ENCODE data around the gene GPHA2.

The GPHA2 gene

DNA sequence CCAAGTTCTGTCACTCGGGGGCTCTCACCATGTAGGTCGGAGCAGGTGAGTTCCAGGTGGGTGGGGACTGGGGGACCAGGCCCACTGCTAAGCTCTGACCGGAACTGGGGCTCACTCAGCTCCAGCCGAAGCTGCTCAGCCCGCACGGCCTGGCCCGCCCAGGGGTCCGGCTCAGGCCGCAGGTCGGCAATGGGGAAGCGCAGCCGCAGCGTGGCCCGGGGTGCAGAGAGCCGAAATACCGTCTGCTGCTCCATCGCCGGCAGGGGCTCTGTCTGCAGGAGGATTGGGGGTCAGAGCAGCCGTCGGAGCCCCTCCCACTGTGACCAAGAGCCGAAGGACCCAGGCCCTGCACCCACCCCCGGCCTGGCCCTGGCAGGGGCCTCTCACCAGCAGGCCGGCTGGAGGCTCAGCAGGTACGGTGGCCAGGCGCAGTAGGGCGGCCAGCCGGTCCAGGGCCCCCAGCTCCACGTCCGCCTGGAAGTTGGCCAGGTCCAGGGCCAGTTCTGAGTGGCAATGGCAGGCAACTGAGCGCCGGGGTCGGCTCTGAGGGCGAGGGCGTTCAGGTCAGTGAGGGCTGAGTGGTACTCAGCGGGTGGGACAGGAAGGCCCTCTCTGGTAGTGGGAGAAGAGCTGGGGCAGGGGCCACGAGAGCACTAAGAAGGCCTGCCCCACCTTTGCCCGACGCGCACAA lies 25.9 kb downstream of the GPHA2 start:
- DNase-seq, result no peak

DNA sequence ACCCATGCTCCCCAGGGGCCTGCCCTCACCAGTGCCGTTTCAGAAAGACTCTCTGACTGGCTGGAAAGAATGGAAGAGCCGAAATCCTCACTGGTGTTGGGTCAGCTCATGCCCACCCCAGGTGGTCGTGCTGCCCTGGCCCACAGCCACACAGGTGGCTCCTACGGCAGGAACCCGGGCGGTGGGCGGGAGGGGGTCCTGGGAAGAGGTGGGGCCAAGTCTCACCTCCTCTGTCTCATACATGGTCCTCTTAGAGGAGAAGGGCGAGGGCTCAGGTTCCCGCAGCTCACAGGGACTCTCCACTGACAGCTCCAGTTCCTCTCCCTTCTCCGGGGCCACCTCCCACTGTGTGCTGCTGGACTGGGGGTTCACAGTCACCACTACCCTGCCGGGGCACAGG lies 26.9 kb downstream of the GPHA2 start:
- DNase-seq, result no peak

DNA sequence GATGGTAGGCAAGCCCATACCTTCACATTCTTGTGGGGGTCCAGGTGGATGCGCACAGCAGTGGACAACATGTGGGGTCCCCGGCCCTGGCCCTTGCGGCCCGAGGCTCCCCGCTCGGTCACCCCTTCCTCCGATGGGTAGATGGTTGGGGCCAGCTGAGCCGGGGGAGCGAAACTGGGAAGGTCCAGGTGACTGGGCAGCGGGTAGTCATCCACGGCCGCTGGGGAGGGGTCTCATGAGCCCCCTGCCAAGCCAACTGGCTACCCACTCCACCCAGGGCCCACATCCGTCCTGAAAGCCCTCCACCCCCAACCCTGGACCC lies 29.4 kb downstream of the GPHA2 start:
- DNase-seq, result no peak

DNA sequence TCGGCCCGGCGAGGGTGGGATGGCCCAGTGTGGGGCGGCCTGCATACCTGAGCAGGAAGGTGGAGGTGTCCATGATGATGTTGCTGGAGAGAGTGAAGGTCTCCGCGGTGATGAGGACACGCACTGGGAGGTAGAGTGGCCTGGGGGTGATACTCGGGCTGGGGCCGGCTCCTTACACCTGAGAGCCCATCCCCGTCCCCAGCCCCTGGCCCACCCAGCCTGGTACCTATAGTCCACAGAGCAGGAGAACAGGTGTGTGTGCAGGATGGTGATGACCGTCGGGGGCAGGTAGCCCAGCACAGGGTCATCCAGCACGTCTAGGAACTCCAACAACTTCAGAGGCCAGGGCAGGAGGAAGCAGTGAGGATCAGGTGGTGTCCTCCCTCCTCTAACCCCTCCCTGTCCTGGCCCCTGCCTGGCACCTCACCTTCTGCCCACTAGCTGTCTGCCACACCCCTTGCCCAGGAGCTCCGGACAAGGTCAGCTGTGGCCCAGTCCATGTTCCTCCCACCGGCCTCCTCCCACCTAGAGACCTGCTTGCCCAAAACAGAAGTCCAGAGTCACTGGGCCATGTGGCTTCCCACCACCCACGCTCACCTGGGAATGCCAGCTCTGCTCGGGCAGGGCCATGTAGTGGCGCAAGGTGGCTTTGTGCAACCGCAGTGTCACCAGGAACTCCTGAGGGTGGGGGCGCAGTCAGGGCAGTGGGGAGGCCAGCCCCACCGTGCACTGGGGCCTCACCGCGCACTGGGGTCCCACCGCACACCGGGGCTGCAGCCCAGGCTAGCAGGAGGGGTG lies 30.0 kb downstream of the GPHA2 start:
- DNase-seq, result no peak

DNA sequence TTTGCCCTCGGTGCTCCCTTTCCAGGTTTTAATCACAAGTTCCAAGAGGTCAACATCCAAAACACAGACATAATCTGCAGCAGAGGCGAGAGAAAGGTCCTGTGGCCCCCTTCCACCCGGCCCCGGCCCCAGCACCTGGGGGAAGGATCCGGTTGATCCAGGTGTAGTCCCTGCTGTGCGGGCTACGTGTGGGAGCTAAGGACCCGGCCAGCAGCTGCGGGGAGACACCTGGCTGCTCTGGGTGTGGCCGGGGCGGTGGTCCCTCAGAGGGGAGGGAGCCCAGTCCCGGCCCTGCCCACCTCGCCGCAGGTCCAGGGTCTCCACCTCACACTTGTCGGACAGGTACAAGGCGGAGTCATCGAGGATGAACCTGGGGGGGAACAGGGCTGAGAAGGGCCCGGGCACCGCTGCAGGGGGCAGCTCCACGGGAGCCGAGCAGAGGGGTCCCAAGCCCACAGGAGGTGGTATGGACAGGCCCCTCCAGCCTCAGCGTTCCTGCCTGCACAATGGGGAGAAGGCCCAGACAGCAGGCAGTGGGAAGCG lies 32.3 kb downstream of the GPHA2 start:
- DNase-seq, result no peak

DNA sequence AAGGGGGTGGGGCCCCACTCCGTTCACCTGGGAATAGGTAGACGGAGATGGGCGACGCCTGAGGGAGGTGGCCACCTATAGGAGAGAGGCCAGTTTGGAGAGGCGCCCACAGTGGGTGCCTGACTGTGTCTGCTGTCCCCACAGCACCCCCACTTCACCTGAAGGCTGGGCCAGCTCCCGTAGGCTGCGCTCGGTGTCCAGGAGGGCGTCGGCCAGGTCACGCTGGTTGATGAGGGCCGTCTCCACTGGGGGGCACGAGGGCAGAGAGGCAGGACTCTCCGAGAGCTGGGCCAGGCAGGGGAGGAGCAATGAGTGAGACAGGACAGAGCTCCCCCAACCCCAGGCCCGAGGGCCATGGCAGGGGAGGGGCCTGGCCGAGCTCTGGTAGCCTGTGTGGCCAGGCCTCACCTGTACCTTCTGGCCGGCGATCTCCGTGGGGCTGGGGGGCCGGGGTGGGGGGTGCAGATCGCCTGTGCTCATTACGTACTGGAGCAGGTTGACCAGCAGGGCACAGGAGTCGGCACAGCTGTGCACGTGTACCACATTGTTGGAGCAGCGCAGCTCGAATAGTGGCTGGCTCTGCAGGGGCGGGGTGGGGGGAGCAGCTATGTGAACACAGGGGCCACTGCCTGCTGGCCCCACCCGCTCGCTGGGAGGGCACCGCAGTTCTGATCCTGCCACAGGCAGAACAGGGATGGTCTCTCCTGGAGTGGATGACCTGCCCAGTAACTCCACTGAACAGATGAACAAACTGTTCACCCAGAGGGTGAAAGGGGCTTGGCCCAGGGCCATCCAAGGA lies 33.4 kb downstream of the GPHA2 start:
- DNase-seq, result no peak

DNA sequence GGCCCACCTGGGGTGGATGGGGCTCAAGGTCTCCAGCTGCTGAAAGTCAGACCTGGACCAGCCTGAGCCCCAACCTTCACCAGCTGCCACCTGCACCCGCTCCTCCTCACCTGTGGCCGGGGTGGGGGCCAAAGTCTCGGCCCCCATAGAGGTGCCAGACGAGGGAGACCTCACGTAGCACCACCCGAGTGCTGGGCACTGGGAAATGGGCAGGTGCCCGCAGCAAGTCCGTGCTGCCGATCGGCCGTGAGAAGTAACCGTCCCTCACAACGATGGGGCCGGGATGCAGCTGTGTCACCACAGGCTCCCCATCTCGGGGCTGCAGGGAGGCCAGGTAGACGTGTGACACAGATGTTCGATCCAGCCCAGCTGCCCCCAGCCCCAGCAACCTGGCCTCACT lies 34.9 kb downstream of the GPHA2 start:
- DNase-seq, result no peak

DNA sequence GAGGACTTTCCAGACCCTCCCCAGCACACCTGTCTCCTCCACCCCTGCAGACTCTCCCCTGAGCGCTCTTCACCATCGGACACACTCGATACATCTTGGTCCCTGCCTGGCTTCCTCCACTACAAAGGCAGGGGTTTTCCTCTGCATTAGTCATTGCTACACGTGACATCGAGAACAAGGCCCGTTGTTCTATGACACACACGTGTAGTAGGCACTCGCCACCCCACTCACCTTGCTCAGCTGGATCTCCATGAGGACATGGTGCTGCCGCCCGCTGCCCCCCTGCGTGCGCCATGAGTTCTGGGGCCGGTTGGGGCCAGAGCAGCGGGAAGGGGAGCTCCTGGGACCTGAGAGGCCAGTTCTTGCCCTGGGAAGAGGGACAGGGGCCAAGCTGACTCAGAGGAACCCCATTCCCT lies 35.4 kb downstream of the GPHA2 start:
- DNase-seq, result no peak

DNA sequence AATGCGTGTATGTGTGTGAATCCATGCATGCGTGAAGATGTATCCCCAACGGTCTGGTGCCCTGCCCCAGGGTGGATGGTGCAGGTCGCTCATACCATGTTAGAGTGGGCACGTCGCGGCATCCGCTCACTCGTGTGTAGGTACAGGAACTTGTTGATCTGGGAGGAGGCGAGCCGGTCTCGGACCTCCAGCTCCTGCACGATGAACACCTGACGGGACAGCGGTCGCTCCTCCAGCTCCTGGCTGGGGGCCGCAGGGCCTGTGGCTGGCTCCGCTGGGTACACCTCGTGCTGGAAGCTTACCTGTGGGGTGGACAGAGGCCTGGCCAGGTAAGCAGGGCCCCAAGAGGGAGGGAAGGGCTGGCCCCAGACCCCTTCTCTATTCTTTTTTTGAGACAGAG lies 37.2 kb downstream of the GPHA2 start:
- DNase-seq, result no peak

DNA sequence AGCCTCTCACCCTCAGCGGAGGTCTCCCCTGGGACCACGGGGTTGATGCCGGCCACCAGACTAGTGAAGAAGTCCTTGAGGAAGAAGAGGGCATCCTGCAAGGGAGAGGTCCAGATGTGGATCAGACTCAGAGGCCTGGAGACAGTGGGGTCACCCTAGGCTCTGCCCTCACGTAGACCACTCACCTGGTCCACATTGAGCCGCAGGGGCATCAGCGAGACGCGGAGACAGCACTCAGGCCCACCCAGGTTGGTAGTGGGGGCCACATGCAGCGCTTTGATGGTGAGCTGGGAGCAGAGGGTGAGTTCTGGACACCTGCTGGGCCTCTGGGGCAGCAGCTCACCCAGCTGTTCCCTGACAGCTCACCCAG lies 37.6 kb downstream of the GPHA2 start:
- DNase-seq, result no peak

DNA sequence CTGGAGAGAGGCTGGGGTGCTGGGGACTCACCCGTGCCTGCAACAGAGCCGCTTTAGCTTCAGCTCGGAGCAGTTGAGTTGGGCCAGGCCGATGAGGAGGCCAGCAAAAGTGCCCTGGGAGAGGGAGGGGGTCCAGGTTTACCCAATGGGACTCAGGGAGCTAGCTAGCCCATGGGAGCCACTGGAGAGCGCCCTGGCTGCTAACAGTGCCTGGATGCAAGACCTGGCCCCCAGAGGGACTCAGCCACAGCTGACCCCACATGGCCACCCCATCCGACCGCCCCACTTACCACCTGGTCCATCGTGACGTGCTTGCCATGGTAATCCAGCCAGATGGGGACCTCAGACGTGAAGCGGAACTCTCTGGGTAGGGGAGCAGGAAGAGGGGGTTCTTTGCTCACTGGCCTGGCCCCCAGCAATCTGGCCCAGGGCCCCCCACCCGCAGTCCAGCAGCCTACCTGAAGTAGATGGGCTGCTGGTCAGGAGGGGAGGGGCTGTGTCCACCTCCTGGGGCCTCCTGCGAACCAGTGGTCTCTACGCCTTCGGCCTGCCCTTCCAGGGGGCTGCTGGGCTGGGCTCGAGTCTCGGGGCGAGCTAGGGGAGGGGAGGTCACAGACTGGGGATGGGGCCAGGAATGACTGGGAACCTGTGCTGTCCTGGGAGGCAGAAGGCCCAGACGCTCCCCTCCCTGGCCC lies 38.2 kb downstream of the GPHA2 start:
- no peak for DNase-seq

DNA sequence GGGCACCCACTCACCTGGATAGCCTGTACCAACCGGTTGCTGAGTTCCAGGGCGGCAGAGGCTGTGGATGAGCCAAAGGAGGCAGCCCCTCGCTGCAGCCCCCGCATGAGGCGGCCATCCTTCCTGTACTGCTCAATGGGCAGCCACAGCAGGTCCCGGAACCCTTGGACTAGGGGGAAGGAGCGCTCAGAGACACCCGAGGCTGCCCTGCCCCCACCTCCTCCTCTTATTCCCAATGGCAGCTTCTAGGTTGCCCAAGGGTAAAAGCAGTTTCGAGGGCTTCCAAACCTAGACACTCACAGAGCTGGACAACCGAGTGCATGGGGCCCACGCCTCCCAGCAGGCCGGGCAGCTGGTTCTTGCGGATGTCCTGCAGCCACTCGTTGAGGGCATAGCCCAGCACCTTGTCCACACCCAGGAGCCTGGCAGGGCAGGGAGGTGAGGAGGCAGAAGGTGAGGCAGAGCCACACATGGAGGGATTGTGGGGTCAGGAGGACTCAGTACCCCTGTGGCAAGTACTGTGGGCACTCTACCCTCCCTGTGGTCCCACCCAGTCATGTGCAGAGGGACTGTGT lies 39.2 kb downstream of the GPHA2 start:
- DNase-seq, result no peak

DNA sequence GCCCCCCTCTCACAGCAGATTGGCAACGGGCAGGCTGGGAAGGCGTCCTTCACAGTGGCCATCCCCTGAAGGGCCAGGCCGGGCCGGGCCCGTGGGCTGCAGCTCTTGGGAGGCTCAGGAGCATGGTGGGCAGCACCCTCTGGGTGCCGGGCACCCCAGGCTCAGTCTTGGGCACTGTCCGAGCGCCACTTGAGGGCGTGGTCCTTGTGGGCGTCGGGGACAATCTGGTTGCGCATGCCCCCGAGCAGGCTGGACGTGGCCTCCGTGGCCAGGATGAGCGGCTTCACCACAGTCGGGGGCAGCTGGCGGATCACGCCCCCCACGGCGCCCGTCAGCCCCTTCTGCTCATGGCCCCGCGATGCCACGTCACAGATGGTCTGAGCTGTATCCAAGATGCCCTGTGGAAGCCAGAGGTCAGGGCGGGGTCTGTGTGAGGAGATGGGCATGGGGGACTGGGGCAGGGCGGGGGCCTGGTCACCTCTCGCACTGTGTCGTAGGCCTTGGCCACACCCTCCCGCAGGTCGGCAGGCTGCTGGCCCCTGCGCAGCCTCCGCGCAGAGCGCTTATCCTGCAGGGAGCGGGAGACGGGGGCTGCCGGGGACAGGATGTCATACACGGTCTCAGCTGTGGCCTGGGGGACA lies 40.8 kb downstream of the GPHA2 start:
- no peak for DNase-seq

DNA sequence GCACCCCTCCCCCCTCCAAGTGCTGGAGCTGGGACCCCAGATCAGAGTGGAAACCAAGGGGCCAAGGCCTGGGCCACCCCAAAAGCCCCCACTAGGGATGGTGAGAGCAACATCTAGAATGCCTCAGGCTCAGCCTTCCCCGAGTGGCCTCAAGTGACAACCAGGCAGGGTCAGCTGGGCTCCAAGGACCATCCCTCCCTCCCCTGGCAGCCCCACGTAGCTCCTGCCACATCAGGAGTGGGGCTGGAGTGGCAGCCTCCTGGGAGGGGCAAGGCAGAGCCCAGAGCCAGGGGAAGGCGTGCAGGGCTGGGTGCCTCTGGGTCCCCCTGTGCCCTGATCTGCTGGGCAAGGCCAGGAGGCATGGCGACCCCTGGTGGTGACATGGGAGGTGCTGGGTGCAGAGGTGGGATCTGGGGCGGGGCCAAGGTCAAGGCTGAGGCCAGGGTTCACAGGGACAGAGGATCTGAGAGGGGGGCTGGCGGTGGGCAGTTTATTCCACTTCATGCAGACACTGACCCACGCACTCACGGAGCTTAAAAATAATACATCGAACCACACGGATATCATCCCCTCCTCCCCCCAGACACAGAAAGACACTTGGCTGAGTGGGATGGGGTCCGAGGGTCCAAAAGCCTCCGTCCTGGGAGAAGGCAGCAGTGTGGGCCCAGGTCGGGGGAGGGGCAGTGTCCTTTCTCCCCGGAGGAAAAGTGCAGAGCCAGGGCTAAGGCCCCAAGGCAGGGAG lies 41.5 kb downstream of the GPHA2 start:
- no peak for DNase-seq

DNA sequence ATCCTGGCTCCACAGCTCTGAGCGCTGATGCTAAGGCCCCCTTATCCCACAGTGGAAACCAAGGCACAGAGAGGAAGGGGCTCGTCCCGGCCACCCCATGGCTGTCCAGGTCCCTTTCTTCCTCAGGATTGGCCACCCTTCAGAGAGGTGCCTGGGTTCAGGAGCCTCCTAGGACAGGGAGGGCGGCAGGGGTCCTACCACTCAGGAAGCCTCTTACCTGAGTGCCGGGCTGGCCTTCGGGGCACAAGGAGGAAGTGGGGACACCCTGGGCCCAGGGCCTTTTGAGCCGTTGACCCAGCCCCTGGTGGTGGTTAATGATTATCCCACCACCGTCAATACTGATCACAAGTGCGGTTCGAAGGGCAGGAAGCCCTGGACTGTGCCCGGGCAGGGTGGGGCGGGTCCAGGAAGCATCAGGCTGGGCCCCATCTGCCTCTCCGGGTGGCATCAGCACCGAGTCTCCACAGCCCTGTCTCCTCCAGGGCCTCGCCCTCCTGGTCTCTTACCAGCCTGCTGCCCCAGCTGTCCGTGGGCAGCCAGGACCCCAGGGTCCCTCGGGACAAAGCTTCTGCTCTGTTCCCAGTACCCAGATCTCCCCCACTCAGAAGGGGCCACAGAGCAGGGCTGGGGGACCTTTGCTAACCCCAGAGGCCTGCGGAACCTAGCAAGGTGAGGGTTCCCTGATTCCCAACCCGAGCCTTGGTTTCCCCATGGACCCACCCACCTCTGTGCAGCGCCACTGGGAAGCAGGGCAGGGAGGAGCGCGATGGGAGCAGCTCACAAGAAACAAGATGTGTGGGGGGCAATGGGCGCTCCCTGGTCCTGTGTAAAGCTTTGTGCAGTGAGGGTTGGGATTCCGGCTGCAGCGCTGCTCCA lies 42.3 kb downstream of the GPHA2 start:
- no peak for DNase-seq

DNA sequence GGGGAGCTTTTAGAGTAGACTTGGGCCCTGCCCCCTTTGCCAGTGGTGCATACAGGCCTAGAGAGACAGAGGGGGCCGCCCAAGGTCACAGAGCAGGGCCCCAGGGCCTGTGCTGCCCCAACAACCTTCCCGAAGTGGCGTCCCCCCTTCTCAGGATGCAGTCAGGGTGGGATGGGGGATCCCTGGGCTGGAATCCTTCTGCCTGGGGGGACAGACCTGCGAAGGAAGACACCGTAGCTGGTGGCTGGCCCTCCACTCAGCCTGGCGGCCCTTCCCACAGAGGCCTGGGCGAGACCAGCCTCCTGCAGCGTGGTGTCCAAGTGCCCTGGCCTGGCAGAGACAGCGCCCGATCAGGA lies 42.9 kb downstream of the GPHA2 start:
- DNase-seq, result no peak

DNA sequence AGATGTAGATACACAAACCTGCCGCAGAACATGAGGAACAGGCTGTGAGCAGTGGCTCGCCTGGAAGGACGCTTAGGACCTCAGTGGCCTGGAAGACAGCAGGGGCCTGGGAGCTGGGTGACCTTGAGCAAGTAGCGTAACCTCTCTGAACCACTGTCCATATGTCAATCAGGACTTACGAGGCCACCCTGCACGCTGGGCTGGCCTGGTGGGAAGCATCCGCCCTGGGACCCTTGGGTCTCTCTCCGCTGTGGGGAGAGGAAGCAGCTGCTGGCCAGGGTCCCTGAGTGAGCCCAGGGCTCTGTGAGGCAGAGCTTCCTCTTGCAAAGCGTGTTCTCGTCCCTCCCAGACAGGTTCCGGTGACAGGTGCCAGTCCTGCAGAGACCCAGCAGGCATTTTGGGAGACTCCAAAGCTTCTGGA lies 43.3 kb downstream of the GPHA2 start:
- no peak for DNase-seq

DNA sequence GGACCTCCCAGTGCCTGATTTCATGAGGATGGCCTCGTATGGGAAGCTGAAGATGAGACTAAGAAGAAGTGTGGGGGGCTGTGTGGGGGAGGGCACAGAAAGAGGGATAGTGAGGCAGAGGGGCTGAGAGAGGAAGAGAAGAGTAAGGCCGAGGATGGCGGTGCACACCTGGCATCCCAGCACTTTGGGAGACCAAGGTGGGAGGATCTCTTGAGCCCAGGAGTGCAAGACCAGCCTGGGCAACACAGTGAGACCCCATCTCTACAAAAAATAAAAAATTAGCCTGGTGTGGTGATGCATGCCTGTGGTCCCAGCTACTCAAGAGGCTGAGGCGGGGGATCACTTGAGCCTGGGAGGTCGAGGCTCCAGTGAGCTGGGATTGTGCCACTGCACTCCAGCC lies 43.8 kb downstream of the GPHA2 start:
- DNase-seq, result no peak

DNA sequence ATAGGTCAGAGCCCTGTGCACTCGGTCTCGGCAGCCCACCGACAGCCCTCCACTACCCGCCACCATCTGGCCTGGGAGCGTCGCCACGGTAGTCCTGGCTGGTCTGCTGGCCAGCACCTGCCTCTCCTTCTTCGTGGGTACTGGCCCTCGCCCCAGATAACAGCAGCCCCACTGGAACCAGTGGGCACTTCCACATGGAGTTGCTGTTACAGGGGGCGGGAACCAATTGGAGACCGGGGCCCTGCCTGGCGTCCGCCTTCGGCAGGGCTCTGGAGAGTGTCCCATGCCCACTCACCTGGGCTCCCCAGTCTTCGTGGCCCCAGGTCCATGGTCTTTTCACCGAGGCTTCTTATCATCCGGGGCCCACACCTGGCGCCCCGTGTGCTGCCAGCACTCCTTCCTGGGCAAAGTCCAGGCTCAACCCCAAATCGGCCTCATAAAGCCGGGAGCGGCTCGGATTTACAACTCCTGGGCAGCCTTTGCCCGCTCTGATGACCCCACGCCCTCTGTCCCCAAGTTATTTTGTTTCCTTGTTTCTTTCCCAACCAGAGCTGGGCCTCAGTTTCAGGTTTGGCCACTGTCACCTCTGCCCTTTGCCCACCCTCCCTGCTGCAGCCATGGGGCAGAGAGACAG lies 44.4 kb downstream of the GPHA2 start:
- no peak for DNase-seq

DNA sequence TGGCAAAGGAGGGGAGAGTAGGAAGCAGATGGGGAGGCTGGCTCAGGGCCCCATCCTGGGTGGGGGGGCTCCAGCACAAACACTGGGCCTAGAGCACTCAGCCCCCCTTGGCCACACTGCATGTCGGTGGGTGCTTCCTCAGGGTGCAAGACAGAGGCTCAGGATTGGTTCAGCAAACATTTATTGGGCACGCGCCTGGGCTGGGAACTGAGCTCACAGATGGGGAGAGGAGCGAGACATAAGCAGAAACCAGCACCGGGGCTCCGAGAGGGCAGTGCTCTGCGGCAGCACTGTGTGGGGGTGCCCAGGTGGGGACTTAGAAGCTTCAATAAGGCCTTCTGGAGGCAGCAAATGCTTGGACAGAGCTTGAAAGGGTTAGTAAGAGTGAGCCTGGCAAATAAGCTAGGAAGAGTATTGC lies 45.2 kb downstream of the GPHA2 start:
- DNase-seq, result no peak

Measured in NCI-H2227 treated with DMSO at 0.1 percent for 48 hours (cell line).